ENCODE results near the gene WWOX. TPM values are rescaled to one million over a fixed set of nuclear protein-coding genes. Genes with fewer than 3 reads are reported as not detected.

The WWOX gene
- total and polyA plus RNA-seq, 2 of the 8 experiments (the other 6 are each of a cell fraction or from before 2014, with no cell fraction given): 5.4 to 16.7 TPM

GRCh38 chr16:79177018-79177417, 1077.6 kb downstream of the WWOX start:
- no peak overlapping the region for H2AK5ac ChIP-seq (ENCODE audit: low read depth, low read length)
- H2AFZ ChIP-seq (ENCODE audit: low read length): no peak overlapping the region
- no peaks in the 10 kb centered on the region for H4K20me1 ChIP-seq (replicated peaks in 1 of 2; ENCODE audit: control insufficient read depth in 1 of 2, insufficient read depth in 2 of 2, low read length in 2 of 2)
- H2BK15ac ChIP-seq (ENCODE audit: low read length): no peak overlapping the region
- no peak overlapping the region for H4K8ac ChIP-seq (ENCODE audit: extremely low read depth, insufficient read depth, low read length)
- H3K9ac ChIP-seq (replicated peaks in 1 of 4; ENCODE audit: extremely low read depth in 1 of 4, low read depth in 3 of 4, low read length in 3 of 4): no peak overlapping the region; a peak in 2 of 7 replicates
- H3K23me2 ChIP-seq (ENCODE audit: low read depth, low read length): no peaks in the 10 kb centered on the region; the same call in 1 of the 2 replicates
- H3K56ac ChIP-seq (replicated peaks; ENCODE audit: insufficient read length, low read depth, low read length): no peak overlapping the region
- FAIRE-seq (no peak), DNase-seq (ENCODE audit: low read depth in 1 of 2, low spot score in 2 of 2) (no peak)
- H3K9me3 ChIP-seq (ENCODE audit: insufficient read depth in 2 of 2, low read depth in 1 of 2, low read length in 1 of 2): 0 out of 4 replicates have a peak, but pooled peaks cover 0 to 4% of the 10 kb centered on the region in 2 experiments
- no peak overlapping the region for H3K14ac ChIP-seq (ENCODE audit: insufficient read length)
- CTCF ChIA-PET (ENCODE audit: partially characterized antibody): no interaction called here
- no peaks in the 10 kb centered on the region for H3K79me1 ChIP-seq (ENCODE audit: low read depth, low read length)
- no peak for TF ChIP-seq NANOG (IDR thresholded peaks at IDR 0.05; ENCODE audit: insufficient read depth, low read depth, low read length, poor library complexity, severe bottlenecking)
- H3K18ac ChIP-seq (ENCODE audit: extremely low read depth, low read length): no peak overlapping the region
- H4K91ac ChIP-seq (replicated peaks; ENCODE audit: insufficient read length, low read length): no peak overlapping the region
- 95% methylated on average over 14 of the region's 14 CpGs; no CpG with 5 or more reads in 1 of the 2 experiments for WGBS, 2 experiments (ENCODE audit: extremely low coverage in 1 of 2, insufficient coverage in 1 of 2, insufficient read length in 1 of 2, insufficient replicate concordance in 2 of 2, low coverage in 1 of 2, low lambda C conversion rate in 2 of 2, missing lambda C conversion rate in 1 of 2)
- H2BK20ac ChIP-seq (ENCODE audit: low read length): no peak overlapping the region
- POLR2A ChIA-PET (ENCODE audit: partially characterized antibody): interaction anchor here (0.7 kb wide), 1 partner anchor 425 kb away, joined by 3 read pairs; no protein-coding TSS in a partner anchor
- no peaks in the 10 kb centered on the region for H3K79me2 ChIP-seq (ENCODE audit: control insufficient read depth in 1 of 2, insufficient read depth in 2 of 2, low read length in 2 of 2)
- no peak overlapping the region for H3K4ac ChIP-seq (replicated peaks; ENCODE audit: insufficient read length, low read depth, low read length)
- no peak overlapping the region for H3K4me2 ChIP-seq (ENCODE audit: insufficient read depth in 1 of 2, low read depth in 2 of 2, low read length in 2 of 2)
- no peak overlapping the region for H3K27ac ChIP-seq (ENCODE audit: low read depth, low read length)
- no peak overlapping the region for H3K23ac ChIP-seq (ENCODE audit: insufficient read length)
- no peaks in the 10 kb centered on the region for H3K4me1 ChIP-seq (replicated peaks in 1 of 4; ENCODE audit: control insufficient read depth in 3 of 4, insufficient read depth in 4 of 4, low read length in 3 of 4)
- H3K4me3 ChIP-seq (ENCODE audit: extremely low read depth in 1 of 4, insufficient read depth in 2 of 4, low read depth in 3 of 4, low read length in 4 of 4): no peak overlapping the region
- no peak overlapping the region for H2BK5ac ChIP-seq (ENCODE audit: low read depth, low read length)
- no peak overlapping the region for H2BK120ac ChIP-seq (replicated peaks; ENCODE audit: low read depth, low read length)
- no peak overlapping the region for H2BK12ac ChIP-seq (ENCODE audit: low read depth, low read length)
- no peaks in the 10 kb centered on the region for H3K27me3 ChIP-seq (replicated peaks in 1 of 4; ENCODE audit: control insufficient read depth in 3 of 4, extremely low read depth in 1 of 4, insufficient read depth in 3 of 4, low read length in 3 of 4)
- H3K36me3 ChIP-seq (ENCODE audit: control insufficient read depth in 2 of 4, insufficient read depth in 4 of 4, low read length in 3 of 4): no peaks in the 10 kb centered on the region
- no peak overlapping the region for H4K5ac ChIP-seq (ENCODE audit: insufficient read length, low read depth, low read length)

Data from H1 (cell line).